Activated CD4-positive, alpha-beta T cell treated with anti-CD3 and anti-CD28 coated beads, Interleukin-2, amount 50 U/mL, for 4 hours (primary cell): Measurements from ENCODE around the gene CLINT1.
A peak's percentile ranks its signal among the peaks of the same experiment; 100 is the strongest.

Source experiments
- DNase-seq, 2 experiments: peaks; one replicate each; pipeline ENCODE4 v3.0.0-alpha.2; 2020

CLINT1 gene

GRCh38 chr5:157749462-157749799 is 109.5 kb downstream of the CLINT1 start:
- no peak for DNase-seq

GRCh38 chr5:157748760-157749461 is 110.0 kb downstream of the CLINT1 start:
- no peak for DNase-seq

- no peak for DNase-seq
Measured at GRCh38 chr5:157747766-157748700, 110.9 kb downstream of the CLINT1 start.

- no peak for DNase-seq
Measured at GRCh38 chr5:157747173-157747740, 111.7 kb downstream of the CLINT1 start.

- DNase-seq = no peak
Measured at GRCh38 chr5:157745041-157745456, 113.9 kb downstream of the CLINT1 start.

- DNase-seq = peak in 1 of 2 experiments; percentile 6
Measured at GRCh38 chr5:157744051-157745011, 114.6 kb downstream of the CLINT1 start.

- DNase-seq = peak; percentile 84 to 86
Measured at GRCh38 chr5:157743163-157744050, 115.5 kb downstream of the CLINT1 start, which contains the start of gene LSM11. TSS of gene LSM11 (plus strand) at chr5:157743712. CDS start at chr5:157743751, 39 bp downstream.

GRCh38 chr5:157741131-157741530 is 117.8 kb downstream of the CLINT1 start:
- no peak for DNase-seq

GRCh38 chr5:157740229-157740610 is 118.7 kb downstream of the CLINT1 start:
- DNase-seq = no peak

- no peak for DNase-seq
Measured at GRCh38 chr5:157739388-157740228, 119.3 kb downstream of the CLINT1 start.

GRCh38 chr5:157735991-157736390 is 123.0 kb downstream of the CLINT1 start:
- no peak for DNase-seq
